ENCODE data around the gene DSC1.
"Not testable (repeated sequence)": the region's sequence is repeated elsewhere in the genome, so short reads cannot be mapped to it uniquely, and the experiment has no call there.

Gene DSC1

DNA sequence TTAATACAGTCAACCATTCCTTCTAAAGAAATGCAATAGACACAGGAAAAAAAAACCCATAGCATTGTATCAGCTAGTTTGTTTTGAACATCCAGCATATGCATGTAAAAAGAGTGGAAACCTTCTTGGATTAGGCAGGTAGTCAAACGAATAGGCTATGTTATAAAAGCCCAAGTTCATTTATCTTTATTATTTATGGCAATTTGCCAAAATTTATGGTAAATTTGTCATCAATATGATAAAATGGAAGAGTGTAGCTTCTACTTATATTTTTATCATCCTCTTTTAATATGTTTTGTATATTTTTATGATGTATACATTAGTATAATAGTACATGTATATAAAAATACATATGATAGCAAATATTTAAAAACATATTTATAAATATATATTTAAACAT is 23.9 kb downstream of the DSC1 start:
- Histone ChIP-seq H3K9ac (ENCODE audit: low read length) (no peak overlapping the region), H3K27ac (ENCODE audit: low read depth, low read length) (no peak overlapping the region), H3K9me3 (ENCODE audit: control insufficient read depth, insufficient read depth, low read depth, low read length) (no peaks in the 10 kb centered on the region), H3K4me3 (ENCODE audit: low read depth, low read length) (no peak overlapping the region), H3K4me1 (ENCODE audit: control insufficient read depth, insufficient read depth, low read length) (no peaks in the 10 kb centered on the region), H3K36me3 (ENCODE audit: control insufficient read depth, insufficient read depth, low read length) (no peaks in the 10 kb centered on the region), H3K27me3 (ENCODE audit: control insufficient read depth, insufficient read depth, low read length) (no peaks in the 10 kb centered on the region)

DNA sequence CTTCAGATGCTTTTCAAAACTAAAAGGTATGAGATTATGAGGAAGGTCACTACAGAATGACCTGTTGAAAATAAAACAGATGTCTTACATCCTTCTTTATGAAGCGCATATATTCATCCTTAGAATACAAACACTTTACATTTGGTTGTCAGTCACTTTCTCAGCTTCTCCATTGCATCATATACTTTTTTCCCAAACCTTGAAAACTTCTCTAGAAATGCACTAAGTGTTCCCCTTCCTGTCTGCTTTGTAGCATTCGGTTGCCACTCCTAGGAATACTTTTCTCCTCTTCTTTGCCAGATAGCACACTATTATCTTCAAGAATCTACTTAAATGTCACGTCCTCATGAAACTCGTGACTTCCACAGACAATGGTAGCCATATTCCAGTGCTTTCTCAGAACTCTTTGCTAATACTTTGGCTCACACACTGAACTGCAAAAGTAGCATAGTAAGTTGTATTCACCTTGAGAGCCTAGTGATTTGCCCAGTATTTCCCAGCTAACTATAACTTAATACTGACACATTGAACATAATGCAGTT is 27.6 kb downstream of the DSC1 start:
- no peak overlapping the region for H3K9ac ChIP-seq (ENCODE audit: low read length)
- no peaks in the 10 kb centered on the region for H3K27me3 ChIP-seq (ENCODE audit: control insufficient read depth, insufficient read depth, low read length)
- no peaks in the 10 kb centered on the region for H3K4me1 ChIP-seq (ENCODE audit: control insufficient read depth, insufficient read depth, low read length)
- H3K36me3 ChIP-seq (ENCODE audit: control insufficient read depth, insufficient read depth, low read length): no peaks in the 10 kb centered on the region
- H3K27ac ChIP-seq (ENCODE audit: low read depth, low read length): no peak overlapping the region
- H3K4me3 ChIP-seq (ENCODE audit: low read depth, low read length): no peak overlapping the region
- no peaks in the 10 kb centered on the region for H3K9me3 ChIP-seq (ENCODE audit: control insufficient read depth, insufficient read depth, low read depth, low read length)

DNA sequence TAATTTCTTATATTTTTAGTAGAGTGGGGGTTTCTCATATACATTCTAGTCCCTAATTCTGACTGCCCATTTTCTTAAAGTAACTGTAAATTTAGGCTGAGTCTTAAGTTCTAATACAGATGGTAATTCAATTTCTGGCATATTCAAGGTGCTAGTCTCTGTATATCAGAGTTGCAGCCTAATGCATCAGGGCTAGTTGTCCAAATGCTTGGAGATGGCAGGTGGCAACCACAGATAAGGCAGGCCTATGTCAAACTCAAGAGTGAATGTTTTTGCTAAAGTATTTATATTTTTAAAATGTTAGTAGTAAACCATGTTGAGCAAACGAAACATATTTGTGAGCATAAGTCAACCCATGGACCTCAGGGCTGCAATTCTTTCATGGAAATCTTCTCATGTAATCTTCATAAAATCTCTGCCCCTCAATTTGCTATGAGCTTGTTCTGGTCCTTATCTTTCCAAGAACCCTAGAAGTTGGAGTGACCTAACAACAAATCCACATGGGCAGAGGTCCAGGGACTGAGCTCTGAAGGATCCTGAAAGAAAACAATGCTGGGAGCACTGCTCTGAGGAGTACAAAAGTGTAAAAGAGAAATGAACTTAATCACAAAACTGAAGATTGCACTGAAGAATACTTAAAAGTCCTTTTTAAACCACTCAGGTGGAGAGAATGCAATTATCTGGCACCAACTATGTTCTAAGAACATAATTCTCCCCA is 33.1 kb downstream of the DSC1 start:
- no peak overlapping the region for H3K9ac ChIP-seq (ENCODE audit: low read length)
- no peaks in the 10 kb centered on the region for H3K4me1 ChIP-seq (ENCODE audit: control insufficient read depth, insufficient read depth, low read length)
- H3K9me3 ChIP-seq (ENCODE audit: control insufficient read depth, insufficient read depth, low read depth, low read length): no peaks in the 10 kb centered on the region
- no peaks in the 10 kb centered on the region for H3K27me3 ChIP-seq (ENCODE audit: control insufficient read depth, insufficient read depth, low read length)
- H3K4me3 ChIP-seq (ENCODE audit: low read depth, low read length): no peak overlapping the region
- no peaks in the 10 kb centered on the region for H3K36me3 ChIP-seq (ENCODE audit: control insufficient read depth, insufficient read depth, low read length)
- H3K27ac ChIP-seq (ENCODE audit: low read depth, low read length): no peak overlapping the region

DNA sequence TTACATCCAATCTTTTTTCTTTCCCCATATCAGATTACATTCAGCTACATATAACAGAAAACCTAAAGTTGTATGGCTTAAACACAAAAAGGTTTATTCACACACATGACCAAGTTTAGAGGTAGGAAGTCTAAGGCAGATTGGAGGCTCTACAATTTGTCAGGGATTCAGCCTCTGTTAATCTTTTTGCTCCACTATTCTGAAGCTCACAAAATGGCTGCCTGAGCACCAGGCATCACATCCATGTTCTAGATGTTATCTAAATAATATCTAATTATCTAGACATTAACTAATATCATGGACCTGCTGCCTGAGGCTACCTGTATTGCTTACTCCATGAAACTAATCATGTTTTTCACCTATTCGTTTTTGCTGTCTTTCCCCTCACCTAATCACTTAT is 36.8 kb downstream of the DSC1 start:
- no peak overlapping the region for H3K4me3 ChIP-seq (ENCODE audit: low read depth, low read length)
- H3K27me3 ChIP-seq (ENCODE audit: control insufficient read depth, insufficient read depth, low read length): no peaks in the 10 kb centered on the region
- no peaks in the 10 kb centered on the region for H3K9me3 ChIP-seq (ENCODE audit: control insufficient read depth, insufficient read depth, low read depth, low read length)
- no peak overlapping the region for H3K27ac ChIP-seq (ENCODE audit: low read depth, low read length)
- H3K9ac ChIP-seq (ENCODE audit: low read length): no peak overlapping the region
- H3K4me1 ChIP-seq (ENCODE audit: control insufficient read depth, insufficient read depth, low read length): no peaks in the 10 kb centered on the region
- H3K36me3 ChIP-seq (ENCODE audit: control insufficient read depth, insufficient read depth, low read length): no peaks in the 10 kb centered on the region

DNA sequence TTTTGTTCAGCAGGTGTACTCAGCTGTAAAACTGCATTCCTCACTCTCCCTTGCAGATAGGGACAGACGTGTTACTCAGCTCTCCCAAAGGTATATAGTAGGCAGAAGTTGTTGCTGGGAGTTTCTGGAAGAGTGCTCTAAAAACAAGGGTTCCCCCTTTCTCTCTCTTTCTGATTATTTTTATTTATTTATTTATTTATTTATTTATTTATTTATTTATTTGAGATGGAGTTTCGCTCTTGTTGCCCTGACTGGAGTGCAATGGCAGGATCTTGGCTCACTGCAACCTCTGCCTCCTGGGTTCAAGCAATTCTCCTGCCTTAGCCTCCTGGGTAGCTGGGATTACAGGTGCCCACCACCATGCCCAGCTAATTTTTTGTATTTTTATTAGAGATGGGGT is 39.5 kb downstream of the DSC1 start:
- not testable (repeated sequence) for H3K9ac ChIP-seq (ENCODE audit: low read length); H3K36me3 ChIP-seq (ENCODE audit: control insufficient read depth, insufficient read depth, low read length); H3K27me3 ChIP-seq (ENCODE audit: control insufficient read depth, insufficient read depth, low read length); H3K4me1 ChIP-seq (ENCODE audit: control insufficient read depth, insufficient read depth, low read length); H3K9me3 ChIP-seq (ENCODE audit: control insufficient read depth, insufficient read depth, low read depth, low read length); H3K4me3 ChIP-seq (ENCODE audit: low read depth, low read length); H3K27ac ChIP-seq (ENCODE audit: low read depth, low read length)

DNA sequence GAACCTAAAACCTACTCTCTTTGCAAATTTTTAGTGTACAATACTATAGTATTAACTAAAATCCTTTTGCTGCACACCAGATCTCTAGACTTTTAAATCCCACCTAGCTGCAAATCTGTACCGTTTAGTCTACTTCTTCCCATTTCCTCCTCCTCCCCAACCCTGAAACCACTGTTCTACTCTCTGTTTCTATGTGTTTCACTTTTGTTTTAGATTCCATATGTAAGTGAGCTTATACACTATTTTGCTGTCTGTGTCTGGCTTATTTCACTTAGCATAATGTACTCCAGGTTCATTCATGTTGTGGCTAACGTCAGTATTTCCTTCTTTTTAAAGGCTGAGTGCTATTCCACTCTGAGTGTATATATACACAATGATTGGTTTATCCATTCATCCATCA is 42.1 kb downstream of the DSC1 start:
- Histone ChIP-seq H3K27me3 (ENCODE audit: control insufficient read depth, insufficient read depth, low read length) (no peaks in the 10 kb centered on the region), H3K4me3 (ENCODE audit: low read depth, low read length) (no peak overlapping the region), H3K9ac (ENCODE audit: low read length) (no peak overlapping the region), H3K27ac (ENCODE audit: low read depth, low read length) (no peak overlapping the region), H3K9me3 (ENCODE audit: control insufficient read depth, insufficient read depth, low read depth, low read length) (no peaks in the 10 kb centered on the region), H3K36me3 (ENCODE audit: control insufficient read depth, insufficient read depth, low read length) (no peaks in the 10 kb centered on the region), H3K4me1 (ENCODE audit: control insufficient read depth, insufficient read depth, low read length) (0 out of 2 replicates have a peak, but pooled peaks cover 4% of the 10 kb centered on the region)

DNA sequence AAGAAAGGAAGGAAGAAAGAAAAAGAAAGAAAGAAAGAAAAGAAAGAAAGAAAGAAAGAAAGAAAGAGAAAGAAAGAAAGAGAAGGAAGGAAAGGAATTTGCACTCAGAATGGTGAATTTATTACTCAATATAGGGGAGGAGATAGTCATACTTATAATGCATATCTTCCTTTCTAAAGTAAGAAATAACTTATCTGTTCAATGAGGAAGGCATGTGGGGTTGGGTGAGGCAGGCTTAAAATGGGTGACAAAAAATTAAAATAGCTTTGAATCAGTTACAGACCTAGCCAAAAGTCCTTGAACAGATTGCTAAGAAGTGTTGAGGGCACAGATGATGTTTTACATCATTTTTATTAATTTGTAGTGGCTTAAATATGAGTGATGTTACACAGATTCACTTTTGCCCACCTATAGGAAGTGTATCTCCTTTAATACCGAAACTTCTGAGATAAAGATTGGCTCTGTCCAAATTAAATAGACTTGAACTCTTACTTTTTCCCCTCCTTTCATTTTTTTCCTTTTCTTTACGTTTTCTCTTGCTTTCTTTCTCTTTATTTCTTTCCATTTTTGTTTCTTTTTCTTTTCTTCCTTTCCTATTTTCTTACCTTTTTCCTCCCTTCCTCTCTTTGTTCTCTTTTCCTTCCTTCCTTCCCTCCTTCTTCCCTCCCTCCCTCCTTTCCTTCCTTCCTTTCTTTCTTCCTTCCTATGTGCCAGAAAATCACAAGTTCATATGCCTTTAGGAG is 45.6 kb downstream of the DSC1 start:
- Histone ChIP-seq H3K36me3 (ENCODE audit: control insufficient read depth, insufficient read depth, low read length) (no peaks in the 10 kb centered on the region), H3K27ac (ENCODE audit: low read depth, low read length) (no peak overlapping the region), H3K9ac (ENCODE audit: low read length) (no peak overlapping the region), H3K9me3 (ENCODE audit: control insufficient read depth, insufficient read depth, low read depth, low read length) (no peaks in the 10 kb centered on the region), H3K4me1 (ENCODE audit: control insufficient read depth, insufficient read depth, low read length) (0 out of 2 replicates have a peak, but pooled peaks cover 4% of the 10 kb centered on the region), H3K4me3 (ENCODE audit: low read depth, low read length) (no peak overlapping the region), H3K27me3 (ENCODE audit: control insufficient read depth, insufficient read depth, low read length) (no peaks in the 10 kb centered on the region)

DNA sequence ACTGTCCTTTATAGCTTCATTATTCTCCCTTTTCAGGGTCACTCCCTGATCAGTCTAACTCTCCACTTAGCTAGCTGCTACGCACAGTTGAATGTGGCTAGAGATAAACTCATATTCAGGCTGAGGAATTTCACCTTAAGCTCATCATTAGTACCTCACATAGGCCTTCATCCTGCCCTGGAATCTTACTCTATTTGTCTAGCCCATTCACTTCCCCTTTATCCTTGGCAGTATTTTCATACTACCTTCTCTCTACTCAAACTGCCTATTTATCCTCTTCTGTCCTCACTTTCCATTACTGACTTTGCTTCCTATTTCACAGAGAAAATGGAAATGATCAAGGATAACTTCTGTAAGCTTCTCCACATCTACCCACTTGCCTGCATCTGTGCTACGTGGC is 49.9 kb downstream of the DSC1 start:
- no peak overlapping the region for H3K4me3 ChIP-seq (ENCODE audit: low read depth, low read length)
- no peak overlapping the region for H3K27ac ChIP-seq (ENCODE audit: low read depth, low read length)
- H3K4me1 ChIP-seq (ENCODE audit: control insufficient read depth, insufficient read depth, low read length): no peaks in the 10 kb centered on the region
- H3K36me3 ChIP-seq (ENCODE audit: control insufficient read depth, insufficient read depth, low read length): no peaks in the 10 kb centered on the region
- H3K9me3 ChIP-seq (ENCODE audit: control insufficient read depth, insufficient read depth, low read depth, low read length): no peaks in the 10 kb centered on the region
- H3K9ac ChIP-seq (ENCODE audit: low read length): no peak overlapping the region
- H3K27me3 ChIP-seq (ENCODE audit: control insufficient read depth, insufficient read depth, low read length): no peaks in the 10 kb centered on the region

DNA sequence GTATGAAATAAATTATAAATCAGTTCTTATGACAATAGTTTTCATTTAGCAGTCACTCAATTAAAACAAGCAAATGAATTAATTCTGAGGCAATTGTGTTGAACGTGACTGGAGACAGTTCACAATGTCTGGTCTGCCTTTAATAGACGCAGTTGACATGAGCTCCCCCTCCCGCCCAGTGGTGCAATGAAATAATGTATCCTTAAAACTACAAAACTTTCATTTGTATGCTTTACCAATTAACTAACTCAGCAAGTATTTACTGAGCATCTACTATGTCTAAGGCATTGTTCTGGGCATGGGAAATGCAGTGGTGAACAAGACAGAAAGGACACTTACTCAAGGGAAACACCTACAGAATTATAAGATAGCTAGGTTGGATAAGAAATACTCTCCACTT is 56.9 kb downstream of the DSC1 start:
- Histone ChIP-seq H3K4me1 (ENCODE audit: control insufficient read depth, insufficient read depth, low read length) (peaks cover 13% of the 10 kb centered on the region), H3K27me3 (ENCODE audit: control insufficient read depth, insufficient read depth, low read length) (no peaks in the 10 kb centered on the region), H3K9ac (ENCODE audit: low read length) (no peak overlapping the region), H3K9me3 (ENCODE audit: control insufficient read depth, insufficient read depth, low read depth, low read length) (no peaks in the 10 kb centered on the region), H3K4me3 (ENCODE audit: low read depth, low read length) (no peak overlapping the region), H3K27ac (ENCODE audit: low read depth, low read length) (no peak overlapping the region), H3K36me3 (ENCODE audit: control insufficient read depth, insufficient read depth, low read length) (no peaks in the 10 kb centered on the region)

DNA sequence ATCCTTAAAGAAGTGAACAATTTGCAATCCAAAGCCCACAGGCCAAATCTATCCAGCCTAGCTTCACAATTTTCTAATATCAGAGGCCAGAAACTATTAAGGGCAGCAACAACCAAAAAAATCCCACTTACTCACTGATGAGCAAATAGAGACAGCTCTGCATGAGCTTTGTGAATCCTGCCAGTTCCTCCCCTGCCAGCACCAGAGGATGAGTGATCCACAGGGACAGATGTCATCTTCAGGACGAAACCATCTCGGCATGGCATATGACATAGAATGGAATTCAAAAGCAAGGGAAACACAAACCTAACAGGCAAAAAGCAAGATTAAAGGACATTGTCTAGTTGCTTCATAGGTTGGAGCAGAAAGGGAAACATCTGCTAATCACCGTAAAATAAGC is 58.2 kb downstream of the DSC1 start:
- Histone ChIP-seq H3K27me3 (ENCODE audit: control insufficient read depth, insufficient read depth, low read length) (no peaks in the 10 kb centered on the region), H3K36me3 (ENCODE audit: control insufficient read depth, insufficient read depth, low read length) (no peaks in the 10 kb centered on the region), H3K27ac (ENCODE audit: low read depth, low read length) (no peak overlapping the region), H3K4me3 (ENCODE audit: low read depth, low read length) (no peak overlapping the region), H3K9ac (ENCODE audit: low read length) (no peak overlapping the region), H3K4me1 (ENCODE audit: control insufficient read depth, insufficient read depth, low read length) (peaks cover 21% of the 10 kb centered on the region), H3K9me3 (ENCODE audit: control insufficient read depth, insufficient read depth, low read depth, low read length) (no peaks in the 10 kb centered on the region)

DNA sequence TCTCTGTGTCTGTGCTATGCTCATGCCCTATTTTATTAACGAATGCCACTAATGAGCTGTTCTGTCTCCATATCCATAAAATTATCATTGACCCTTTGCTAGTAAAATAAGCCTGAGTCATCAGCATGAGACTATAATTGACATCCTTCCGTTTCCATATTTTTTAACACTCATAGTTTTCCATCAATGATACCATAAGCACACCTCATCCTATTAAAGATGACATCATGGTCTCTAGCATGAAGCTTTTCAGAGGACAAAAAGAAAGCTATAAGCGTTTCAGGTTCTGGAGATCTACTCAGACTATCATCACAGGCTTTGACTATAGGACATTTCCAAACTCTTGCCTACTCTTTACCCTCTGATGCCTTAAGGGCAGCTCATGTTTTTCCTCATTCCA is 59.2 kb downstream of the DSC1 start:
- no peak overlapping the region for H3K4me3 ChIP-seq (ENCODE audit: low read depth, low read length)
- H3K9ac ChIP-seq (ENCODE audit: low read length): no peak overlapping the region
- H3K27ac ChIP-seq (ENCODE audit: low read depth, low read length): no peak overlapping the region
- no peaks in the 10 kb centered on the region for H3K27me3 ChIP-seq (ENCODE audit: control insufficient read depth, insufficient read depth, low read length)
- no peaks in the 10 kb centered on the region for H3K36me3 ChIP-seq (ENCODE audit: control insufficient read depth, insufficient read depth, low read length)
- peaks cover 23% of the 10 kb centered on the region for H3K4me1 ChIP-seq (ENCODE audit: control insufficient read depth, insufficient read depth, low read length)
- H3K9me3 ChIP-seq (ENCODE audit: control insufficient read depth, insufficient read depth, low read depth, low read length): no peaks in the 10 kb centered on the region
